ENCODE measurements around the gene ADCY5. TPM values are rescaled to one million over a fixed set of nuclear protein-coding genes. Genes with fewer than 3 reads are reported as not detected.

Gene ADCY5
- total and polyA plus RNA-seq, 4 donors: 0.74 to 6.6 (median 2.9) TPM

DNA sequence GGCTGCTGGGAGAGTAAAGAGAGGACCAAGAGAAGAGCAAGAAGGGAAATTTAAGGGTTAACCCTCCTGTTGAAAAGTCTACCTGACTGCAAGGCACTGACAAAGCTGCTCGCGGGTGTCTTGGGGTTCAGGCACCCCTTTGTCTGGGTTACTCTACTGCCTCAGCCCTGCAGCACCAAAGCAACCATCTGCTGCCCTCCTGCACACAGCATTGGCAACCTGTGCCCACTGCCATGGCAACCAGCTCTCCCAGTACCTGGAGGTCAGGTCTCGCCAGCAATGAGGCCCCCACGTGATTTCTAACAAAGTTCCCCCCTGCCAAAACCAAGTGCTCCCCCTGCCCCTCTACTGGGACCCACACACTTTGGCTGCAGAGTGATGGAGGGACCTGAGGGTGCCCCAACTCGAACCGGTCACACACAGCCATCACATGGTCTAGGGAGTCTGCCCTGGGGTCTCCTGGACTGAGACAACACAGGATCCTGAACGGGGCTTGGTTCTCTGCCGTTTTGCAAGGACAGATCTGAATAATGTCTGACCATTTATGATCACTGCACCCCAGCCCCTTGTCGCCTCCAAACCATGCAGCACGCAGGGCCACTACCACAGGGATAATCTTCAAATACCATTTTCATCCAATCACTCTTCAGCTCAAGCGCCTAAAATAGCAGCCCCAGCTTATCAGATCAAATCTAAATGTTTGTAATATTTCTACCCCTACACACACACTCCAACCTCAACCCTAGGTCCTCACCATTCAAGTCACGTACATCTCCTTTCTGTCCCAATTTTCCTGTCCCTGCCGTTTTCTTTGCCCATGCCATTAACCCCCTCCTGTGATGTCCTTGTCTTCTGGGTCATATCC is 50.7 kb downstream of the ADCY5 start:
- H3K9ac ChIP-seq (ENCODE audit: low read depth in 1 of 2, low read length in 2 of 2): no peak overlapping the region
- H3K9me3 ChIP-seq (ENCODE audit: control insufficient read depth in 4 of 4, low read length in 3 of 4): no peaks in the 10 kb centered on the region
- no peaks in the 10 kb centered on the region for H3K36me3 ChIP-seq (ENCODE audit: control insufficient read depth in 4 of 4, insufficient read depth in 3 of 4, low read depth in 1 of 4, low read length in 3 of 4)
- peaks cover 0 to 2% (median 0%) of the 10 kb centered on the region in 4 donors for H3K4me1 ChIP-seq (ENCODE audit: control insufficient read depth in 4 of 4, insufficient read depth in 4 of 4, low read length in 3 of 4)
- DNase-seq (ENCODE audit: low spot score): no peak
- 79% methylated on average over 13 of the region's 13 CpGs for WGBS
- no peak for TF ChIP-seq FOXA2 (IDR thresholded peaks at IDR 0.05)
- TF ChIP-seq RXRA (IDR thresholded peaks at IDR 0.05): no peak
- TF ChIP-seq GABPA (IDR thresholded peaks at IDR 0.05 in 1 of 2, conservative IDR thresholded peaks at IDR 0.05 in 1 of 2): no peak
- TF ChIP-seq, protein P1, sequence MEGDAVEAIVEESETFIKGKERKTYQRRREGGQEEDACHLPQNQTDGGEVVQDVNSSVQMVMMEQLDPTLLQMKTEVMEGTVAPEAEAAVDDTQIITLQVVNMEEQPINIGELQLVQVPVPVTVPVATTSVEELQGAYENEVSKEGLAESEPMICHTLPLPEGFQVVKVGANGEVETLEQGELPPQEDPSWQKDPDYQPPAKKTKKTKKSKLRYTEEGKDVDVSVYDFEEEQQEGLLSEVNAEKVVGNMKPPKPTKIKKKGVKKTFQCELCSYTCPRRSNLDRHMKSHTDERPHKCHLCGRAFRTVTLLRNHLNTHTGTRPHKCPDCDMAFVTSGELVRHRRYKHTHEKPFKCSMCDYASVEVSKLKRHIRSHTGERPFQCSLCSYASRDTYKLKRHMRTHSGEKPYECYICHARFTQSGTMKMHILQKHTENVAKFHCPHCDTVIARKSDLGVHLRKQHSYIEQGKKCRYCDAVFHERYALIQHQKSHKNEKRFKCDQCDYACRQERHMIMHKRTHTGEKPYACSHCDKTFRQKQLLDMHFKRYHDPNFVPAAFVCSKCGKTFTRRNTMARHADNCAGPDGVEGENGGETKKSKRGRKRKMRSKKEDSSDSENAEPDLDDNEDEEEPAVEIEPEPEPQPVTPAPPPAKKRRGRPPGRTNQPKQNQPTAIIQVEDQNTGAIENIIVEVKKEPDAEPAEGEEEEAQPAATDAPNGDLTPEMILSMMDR (IDR thresholded peaks at IDR 0.05; ENCODE audit: low read depth, low read length, missing input control): no peak
- TF ChIP-seq HNF4A (conservative IDR thresholded peaks at IDR 0.05): no peak
- no peak for TF ChIP-seq EGR1 (IDR thresholded peaks at IDR 0.05; ENCODE audit: low read depth in 2 of 2)
- TF ChIP-seq, protein P2, sequence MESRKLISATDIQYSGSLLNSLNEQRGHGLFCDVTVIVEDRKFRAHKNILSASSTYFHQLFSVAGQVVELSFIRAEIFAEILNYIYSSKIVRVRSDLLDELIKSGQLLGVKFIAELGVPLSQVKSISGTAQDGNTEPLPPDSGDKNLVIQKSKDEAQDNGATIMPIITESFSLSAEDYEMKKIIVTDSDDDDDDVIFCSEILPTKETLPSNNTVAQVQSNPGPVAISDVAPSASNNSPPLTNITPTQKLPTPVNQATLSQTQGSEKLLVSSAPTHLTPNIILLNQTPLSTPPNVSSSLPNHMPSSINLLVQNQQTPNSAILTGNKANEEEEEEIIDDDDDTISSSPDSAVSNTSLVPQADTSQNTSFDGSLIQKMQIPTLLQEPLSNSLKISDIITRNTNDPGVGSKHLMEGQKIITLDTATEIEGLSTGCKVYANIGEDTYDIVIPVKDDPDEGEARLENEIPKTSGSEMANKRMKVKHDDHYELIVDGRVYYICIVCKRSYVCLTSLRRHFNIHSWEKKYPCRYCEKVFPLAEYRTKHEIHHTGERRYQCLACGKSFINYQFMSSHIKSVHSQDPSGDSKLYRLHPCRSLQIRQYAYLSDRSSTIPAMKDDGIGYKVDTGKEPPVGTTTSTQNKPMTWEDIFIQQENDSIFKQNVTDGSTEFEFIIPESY (IDR thresholded peaks at IDR 0.05): no peak
- TF ChIP-seq RAD21 (IDR thresholded peaks at IDR 0.05): no peak
- no peak for TF ChIP-seq TAF1 (conservative IDR thresholded peaks at IDR 0.05)
- no peak for TF ChIP-seq SP1 (IDR thresholded peaks at IDR 0.05)
- no peak for TF ChIP-seq YY1 (IDR thresholded peaks at IDR 0.05)
- TF ChIP-seq JUND (IDR thresholded peaks at IDR 0.05): no peak
- TF ChIP-seq FOXA1 (IDR thresholded peaks at IDR 0.05): no peak
- TF ChIP-seq, protein P3, sequence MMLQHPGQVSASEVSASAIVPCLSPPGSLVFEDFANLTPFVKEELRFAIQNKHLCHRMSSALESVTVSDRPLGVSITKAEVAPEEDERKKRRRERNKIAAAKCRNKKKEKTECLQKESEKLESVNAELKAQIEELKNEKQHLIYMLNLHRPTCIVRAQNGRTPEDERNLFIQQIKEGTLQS (IDR thresholded peaks at IDR 0.05): no peak
- no peak for TF ChIP-seq HNF4G (IDR thresholded peaks at IDR 0.05)
- TF ChIP-seq NR2F2 (IDR thresholded peaks at IDR 0.05): no peak
- H3K27me3 ChIP-seq (ENCODE audit: control insufficient read depth in 4 of 4, insufficient read depth in 4 of 4, low read length in 3 of 4): no peaks in the 10 kb centered on the region
- H3K4me3 ChIP-seq (ENCODE audit: low read depth in 1 of 3, low read length in 3 of 3): no peak overlapping the region
- no peak overlapping the region for H3K27ac ChIP-seq (ENCODE audit: low read depth in 1 of 2, low read length in 2 of 2)

DNA sequence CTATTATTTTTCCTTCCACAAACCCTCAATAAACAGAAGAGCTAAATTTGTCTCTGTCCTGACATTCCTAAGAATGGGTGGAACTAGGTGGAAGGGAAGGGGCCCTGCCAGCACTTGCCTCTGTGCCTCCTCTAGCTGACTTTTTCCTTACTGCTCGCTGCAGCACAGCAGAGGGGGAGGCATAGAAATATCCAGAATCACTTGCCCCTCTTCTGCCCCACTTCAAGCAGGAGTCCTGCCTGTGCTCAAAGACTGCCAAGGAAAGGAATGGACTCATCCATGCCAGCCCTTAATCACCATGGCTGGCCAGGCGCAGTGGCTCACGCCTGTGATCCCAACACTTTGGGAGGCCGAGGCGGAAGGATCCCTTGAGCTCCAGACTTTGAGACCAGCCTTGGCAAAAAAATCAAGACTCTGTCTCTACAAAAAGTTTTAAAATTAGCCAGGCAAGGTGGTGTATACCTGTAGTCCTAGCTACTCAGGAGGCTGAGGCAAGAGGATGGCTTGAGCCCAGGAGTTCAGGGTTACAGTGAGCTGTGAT is 51.8 kb downstream of the ADCY5 start:
- 97% methylated on average over 5 of the region's 5 CpGs for WGBS
- Histone ChIP-seq H3K4me3 (ENCODE audit: low read depth in 1 of 3, low read length in 3 of 3) (no peak overlapping the region), H3K9me3 (ENCODE audit: control insufficient read depth in 4 of 4, low read length in 3 of 4) (no peaks in the 10 kb centered on the region), H3K36me3 (ENCODE audit: control insufficient read depth in 4 of 4, insufficient read depth in 3 of 4, low read depth in 1 of 4, low read length in 3 of 4) (no peaks in the 10 kb centered on the region), H3K9ac (ENCODE audit: low read depth in 1 of 2, low read length in 2 of 2) (no peak overlapping the region), H3K4me1 (ENCODE audit: control insufficient read depth in 4 of 4, insufficient read depth in 4 of 4, low read length in 3 of 4) (peaks cover 0 to 3% (median 1%) of the 10 kb centered on the region in 4 donors), H3K27ac (ENCODE audit: low read depth in 1 of 2, low read length in 2 of 2) (no peak overlapping the region), H3K27me3 (ENCODE audit: control insufficient read depth in 4 of 4, insufficient read depth in 4 of 4, low read length in 3 of 4) (no peaks in the 10 kb centered on the region)
- no peak for DNase-seq (ENCODE audit: low spot score)
- TF ChIP-seq JUND (IDR thresholded peaks at IDR 0.05) (no peak), RXRA (IDR thresholded peaks at IDR 0.05) (no peak), FOXA2 (IDR thresholded peaks at IDR 0.05) (no peak), FOXA1 (IDR thresholded peaks at IDR 0.05) (no peak), YY1 (IDR thresholded peaks at IDR 0.05) (no peak), EGR1 (IDR thresholded peaks at IDR 0.05; ENCODE audit: low read depth in 2 of 2) (no peak), HNF4G (IDR thresholded peaks at IDR 0.05) (no peak), SP1 (IDR thresholded peaks at IDR 0.05) (no peak), NR2F2 (IDR thresholded peaks at IDR 0.05) (no peak), RAD21 (IDR thresholded peaks at IDR 0.05) (no peak), HNF4A (conservative IDR thresholded peaks at IDR 0.05) (no peak), GABPA (IDR thresholded peaks at IDR 0.05 in 1 of 2, conservative IDR thresholded peaks at IDR 0.05 in 1 of 2) (no peak)
- TF ChIP-seq, protein P1 (IDR thresholded peaks at IDR 0.05; ENCODE audit: low read depth, low read length, missing input control): no peak
- TF ChIP-seq, protein P4, sequence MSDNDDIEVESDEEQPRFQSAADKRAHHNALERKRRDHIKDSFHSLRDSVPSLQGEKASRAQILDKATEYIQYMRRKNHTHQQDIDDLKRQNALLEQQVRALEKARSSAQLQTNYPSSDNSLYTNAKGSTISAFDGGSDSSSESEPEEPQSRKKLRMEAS (IDR thresholded peaks at IDR 0.05): no peak
- TF ChIP-seq, protein P3 (IDR thresholded peaks at IDR 0.05): no peak
- TF ChIP-seq, protein P2 (IDR thresholded peaks at IDR 0.05): no peak

Measured in liver (tissue), 9 donors.